H1 (cell line): ENCODE data around the gene DYNC1LI1. TPM values are rescaled to one million over a fixed set of nuclear protein-coding genes. Genes with fewer than 3 reads are reported as not detected.

Experiments used
- CTCF ChIA-PET: fragments of 300-600 bp; sonication (Branson Sonifier 250); formaldehyde crosslinking; loops from one replicate; lab custom pipeline; 2021; ENCODE audit not compliant: partially characterized antibody; lab: Charles Lee
- POLR2A ChIA-PET: fragments of 300-600 bp; sonication (Branson Sonifier 250); formaldehyde crosslinking; loops from one replicate; lab custom pipeline; 2021; ENCODE audit warnings: inconsistent platforms; ENCODE audit not compliant: partially characterized antibody; lab: Charles Lee
- DNase-seq, 2 experiments: peaks; one replicate each; pipeline versions ENCODE4 v3.0.0 to v3.0.0-alpha.2; 2010 to 2022; ENCODE audit warnings: low spot score in 2 of 2, low read depth in 1 of 2, mixed read lengths in 1 of 2
- FAIRE-seq: peaks from 2 replicates; lab custom pipeline; 2011; peaks lifted over from hg19 to GRCh38; lab: Jason Lieb, UNC
- H2AFZ ChIP-seq: 2 replicates; pipeline ENCODE4 v1.8.1; 2012; ENCODE audit warnings: low read length, inconsistent platforms
- H2AK5ac ChIP-seq: 2 replicates; pipeline ENCODE4 v1.6.1; 2013; ENCODE audit warnings: low read depth, low read length
- H2BK120ac ChIP-seq: replicated peaks from 2 replicates; pipeline ENCODE3; 2013; ENCODE audit warnings: low read depth, low read length, inconsistent platforms
- H2BK12ac ChIP-seq: 2 replicates; pipeline ENCODE4 v1.6.1; 2013; ENCODE audit warnings: low read depth, low read length
- H2BK15ac ChIP-seq: 2 replicates; pipeline ENCODE4 v1.6.1; 2013; ENCODE audit warnings: low read length
- H2BK20ac ChIP-seq: 2 replicates; pipeline ENCODE4 v1.6.1; 2013; ENCODE audit warnings: low read length
- H2BK5ac ChIP-seq: 2 replicates; pipeline ENCODE4 v1.6.1; 2013; ENCODE audit warnings: low read depth, low read length
- H3K14ac ChIP-seq: 2 replicates; pipeline ENCODE4 v1.6.1; 2013; ENCODE audit warnings: inconsistent platforms; ENCODE audit not compliant: insufficient read length
- H3K18ac ChIP-seq: 2 replicates; pipeline ENCODE4 v1.6.1; 2013; ENCODE audit warnings: low read length; ENCODE audit errors: extremely low read depth
- H3K23ac ChIP-seq: 2 replicates; pipeline ENCODE4 v1.6.1; 2013; ENCODE audit warnings: inconsistent platforms; ENCODE audit not compliant: insufficient read length
- H3K23me2 ChIP-seq: 2 replicates; pipeline ENCODE4 v1.6.1; 2013; ENCODE audit warnings: low read depth, low read length
- H3K27ac ChIP-seq: 2 replicates; pipeline ENCODE4 v1.6.1; 2011; ENCODE audit warnings: low read depth, low read length, inconsistent platforms
- H3K27me3 ChIP-seq, 4 experiments: replicated peaks in 1 of 4; 1 replicate in 1 of 4; 2 replicates in 3 of 4; pipeline versions ENCODE4 v1.6.1 to v1.8.1; 2011 to 2013; ENCODE audit warnings: low read length in 3 of 4, mild to moderate bottlenecking in 3 of 4, inconsistent platforms in 2 of 4, mixed read lengths in 2 of 4, moderate library complexity in 1 of 4; ENCODE audit not compliant: control insufficient read depth in 3 of 4, insufficient read depth in 3 of 4; ENCODE audit errors: extremely low read depth in 1 of 4
- H3K36me3 ChIP-seq, 4 experiments: 2 replicates each; pipeline versions ENCODE4 v1.6.1 to v1.8.1; 2011 to 2013; ENCODE audit warnings: mild to moderate bottlenecking in 4 of 4, low read length in 3 of 4, moderate library complexity in 2 of 4, control low read depth in 1 of 4, inconsistent platforms in 1 of 4; ENCODE audit not compliant: insufficient read depth in 4 of 4, control insufficient read depth in 2 of 4
- H3K4ac ChIP-seq: replicated peaks from 2 replicates; pipeline ENCODE3; 2013; ENCODE audit warnings: low read length, low read depth, mixed read lengths, inconsistent platforms; ENCODE audit not compliant: insufficient read length
- H3K4me1 ChIP-seq, 4 experiments: replicated peaks in 1 of 4; 1 replicate in 1 of 4; 2 replicates in 3 of 4; pipeline versions ENCODE4 v1.6.1 to v1.8.1; 2011 to 2013; ENCODE audit warnings: low read length in 3 of 4, inconsistent platforms in 2 of 4, mixed read lengths in 1 of 4; ENCODE audit not compliant: insufficient read depth in 4 of 4, control insufficient read depth in 3 of 4
- H3K4me2 ChIP-seq, 2 experiments: 2 replicates each; pipeline versions ENCODE4 v1.6.1 to v1.8.1; 2011 to 2013; ENCODE audit warnings: low read depth in 2 of 2, low read length in 2 of 2, control low read depth in 1 of 2, inconsistent platforms in 1 of 2, mild to moderate bottlenecking in 1 of 2; ENCODE audit not compliant: insufficient read depth in 1 of 2
- H3K4me3 ChIP-seq, 4 experiments: fragments of 200-600, 300-600 bp in 1 of 4; sonication (generic), shearing (Covaris generic), sonication (Bioruptor Twin) in 1 of 4; 2 replicates each; pipeline versions ENCODE4 v1.5.1 to v1.8.1; 2011 to 2016; ENCODE audit warnings: low read length in 4 of 4, low read depth in 3 of 4, control low read depth in 2 of 4, inconsistent platforms in 2 of 4, mild to moderate bottlenecking in 2 of 4, mixed read lengths in 1 of 4, moderate library complexity in 1 of 4; ENCODE audit not compliant: insufficient read depth in 2 of 4; ENCODE audit errors: extremely low read depth in 1 of 4
- H3K56ac ChIP-seq: replicated peaks from 2 replicates; pipeline ENCODE3; 2013; ENCODE audit warnings: low read depth, mild to moderate bottlenecking, mixed read lengths, low read length, inconsistent platforms; ENCODE audit not compliant: insufficient read length
- H3K79me1 ChIP-seq: 2 replicates; pipeline ENCODE4 v1.6.1; 2013; ENCODE audit warnings: low read depth, low read length, control low read depth
- H3K79me2 ChIP-seq, 2 experiments: 2 replicates each; pipeline versions ENCODE4 v1.6.1 to v1.8.1; 2012 to 2013; ENCODE audit warnings: low read length in 2 of 2, mild to moderate bottlenecking in 2 of 2, inconsistent platforms in 1 of 2; ENCODE audit not compliant: insufficient read depth in 2 of 2, control insufficient read depth in 1 of 2
- H3K9ac ChIP-seq, 4 experiments: replicated peaks in 1 of 4; 1 replicate in 1 of 4; 2 replicates in 3 of 4; pipeline versions ENCODE4 v1.6.1 to v1.8.1; 2011 to 2013; ENCODE audit warnings: low read depth in 3 of 4, low read length in 3 of 4, control low read depth in 2 of 4, mild to moderate bottlenecking in 2 of 4, moderate library complexity in 2 of 4, inconsistent platforms in 1 of 4; ENCODE audit errors: extremely low read depth in 1 of 4
- H3K9me3 ChIP-seq, 2 experiments: 2 replicates each; pipeline versions ENCODE4 v1.6.1 to v1.8.1; 2012 to 2013; ENCODE audit warnings: mild to moderate bottlenecking in 2 of 2, moderate library complexity in 2 of 2, control low read depth in 1 of 2, inconsistent platforms in 1 of 2, low read depth in 1 of 2, low read length in 1 of 2, mixed read lengths in 1 of 2; ENCODE audit not compliant: insufficient read depth in 2 of 2
- H4K20me1 ChIP-seq, 2 experiments: replicated peaks in 1 of 2; 2 replicates each; pipeline versions ENCODE3 to v1.8.1; 2011 to 2013; ENCODE audit warnings: inconsistent platforms in 2 of 2, low read length in 2 of 2, mild to moderate bottlenecking in 1 of 2; ENCODE audit not compliant: insufficient read depth in 2 of 2, control insufficient read depth in 1 of 2
- H4K5ac ChIP-seq: 2 replicates; pipeline ENCODE4 v1.6.1; 2013; ENCODE audit warnings: low read length, low read depth, mixed read lengths, inconsistent platforms; ENCODE audit not compliant: insufficient read length
- H4K8ac ChIP-seq: 2 replicates; pipeline ENCODE4 v1.8.0; 2013; ENCODE audit warnings: mild to moderate bottlenecking, moderate library complexity, low read length, inconsistent platforms; ENCODE audit not compliant: insufficient read depth; ENCODE audit errors: extremely low read depth
- H4K91ac ChIP-seq: replicated peaks from 2 replicates; pipeline ENCODE3; 2013; ENCODE audit warnings: low read length, mixed read lengths, inconsistent platforms; ENCODE audit not compliant: insufficient read length
- BCL11A ChIP-seq, 2 experiments: IDR thresholded peaks; one replicate each; pipeline ENCODE4 v1.6.1; 2011; ENCODE audit warnings: low read depth in 2 of 2, low read length in 2 of 2, mild to moderate bottlenecking in 2 of 2
- E2F6 ChIP-seq: IDR thresholded peaks from 2 replicates; pipeline ENCODE4 v1.6.1; 2012; ENCODE audit warnings: inconsistent platforms
- GTF2F1 ChIP-seq: IDR thresholded peaks from 2 replicates; pipeline ENCODE4 v1.6.1; 2012; ENCODE audit warnings: low read depth, low read length, improper control_type of control experiment, borderline replicate concordance
- MAFK ChIP-seq: IDR thresholded peaks from 2 replicates; pipeline ENCODE4 v1.6.1; 2012; ENCODE audit warnings: low read depth, mild to moderate bottlenecking, improper control_type of control experiment, low read length
- PHF8 ChIP-seq: fragments of 200-600 bp; sonication (generic); conservative IDR thresholded peaks from 2 replicates; pipeline ENCODE4 v1.7.1; 2012; ENCODE audit warnings: low read depth, mild to moderate bottlenecking, inconsistent platforms, low read length, moderate library complexity
- POLR2AphosphoS5 ChIP-seq: IDR thresholded peaks from 2 replicates; pipeline ENCODE4 v1.6.1; 2011; ENCODE audit warnings: low read depth, low read length
- RXRA ChIP-seq: IDR thresholded peaks from 2 replicates; pipeline ENCODE4 v1.6.1; 2011; ENCODE audit warnings: low read depth, mild to moderate bottlenecking, low read length, moderate library complexity; ENCODE audit not compliant: insufficient read depth
- SP2 ChIP-seq: IDR thresholded peaks from 2 replicates; pipeline ENCODE4 v1.6.1; 2012; ENCODE audit warnings: mild to moderate bottlenecking, low read length, inconsistent platforms
- TAF7 ChIP-seq: optimal IDR thresholded peaks from 2 replicates; pipeline ENCODE3; 2011; ENCODE audit warnings: low read depth, mild to moderate bottlenecking, inconsistent platforms, low read length, moderate library complexity, borderline replicate concordance
- TEAD4 ChIP-seq: IDR thresholded peaks from 2 replicates; pipeline ENCODE4 v1.6.1; 2012; ENCODE audit warnings: low read depth, low read length, inconsistent platforms, mixed read lengths
- USF2 ChIP-seq: IDR thresholded peaks from 2 replicates; pipeline ENCODE4 v1.6.1; 2011; ENCODE audit warnings: low read length, improper control_type of control experiment
- ZNF274 ChIP-seq: IDR thresholded peaks from 2 replicates; pipeline ENCODE4 v1.7.0; 2012; ENCODE audit warnings: low read length, borderline replicate concordance; ENCODE audit errors: extremely low read depth
- WGBS, 2 experiments: shearing (Covaris generic) in 1 of 2; methylation state at CpG; one replicate each; pipeline versions ENCODE4 v1.1.6 to v1.1.7; 2013 to 2015; ENCODE audit warnings: low lambda C conversion rate in 2 of 2, mixed read lengths in 2 of 2, inconsistent platforms in 1 of 2, low coverage in 1 of 2, missing lambda C conversion rate in 1 of 2; ENCODE audit not compliant: insufficient replicate concordance in 2 of 2, insufficient coverage in 1 of 2, insufficient read length in 1 of 2; ENCODE audit errors: extremely low coverage in 1 of 2, missing lambda C conversion rate in 1 of 2; 5-methylcytosine and 5-hydroxymethylcytosine counted together
- polyA plus RNA-seq, 7 experiments: library from polyadenylated mRNA; depleted of rRNA in 3 of 7; stranded (reverse) in 5 of 7; unstranded in 2 of 7; fragments of >200 nt in 5 of 7; fragments of 200-250 nt in 2 of 7; gene quantifications; 1 replicate in 5 of 7; 2 replicates in 1 of 7; 4 replicates in 1 of 7; pipeline versions ENCODE4 v1.2.1 to v1.2.3, GENCODE V29; 2011 to 2013; ENCODE audit warnings: missing spikeins in 2 of 7, mixed read lengths in 2 of 7
- total RNA-seq: library from RNA; stranded (reverse); fragmentation: NEBNext Ultra II Directional; extraction: Animal tissue kit (Norgen Biotek cat#: 25700); gene quantifications from 2 replicates; pipeline ENCODE4 v1.2.1, GENCODE V29; 2021

DYNC1LI1 gene
- total and polyA plus RNA-seq, 2 of the 8 experiments (the other 6 are each of a cell fraction or from before 2014, with no cell fraction given), result 13.6 to 45.1 TPM

GRCh38 chr3:32556332-32556731 is 14.3 kb downstream of the DYNC1LI1 start:
- peaks cover 12% of the 10 kb centered on the region; the same call in 1 of the 2 replicates for H3K79me1 ChIP-seq
- no peak overlapping the region for H4K5ac ChIP-seq
- peaks cover 5 to 87% of the 10 kb centered on the region in 2 experiments for H3K79me2 ChIP-seq
- no peak overlapping the region for H2BK12ac ChIP-seq
- DNase-seq, result no peak
- H2AK5ac ChIP-seq, result no peak overlapping the region
- no peak for FAIRE-seq
- H2BK120ac ChIP-seq, result no peak overlapping the region
- H3K9ac ChIP-seq, result no peak overlapping the region
- H3K23me2 ChIP-seq, result no peaks in the 10 kb centered on the region
- no peaks in the 10 kb centered on the region for H3K9me3 ChIP-seq
- no peak overlapping the region for H3K14ac ChIP-seq
- H2BK15ac ChIP-seq, result no peak overlapping the region
- H3K4me1 ChIP-seq, result peaks cover 0 to 5% (median 0%) of the 10 kb centered on the region in 4 experiments; a peak in 2 of 7 replicates
- H2BK5ac ChIP-seq, result no peak overlapping the region
- H3K27ac ChIP-seq, result no peak overlapping the region
- ChIA-PET CTCF (interaction anchor here (1.6 kb wide), 1 partner anchor 30 kb away, joined by 4 read pairs; no protein-coding TSS in a partner anchor), POLR2A (interaction anchor here (0.5 to 3.0 kb wide), 2 partner anchors 12 to 14 kb away, joined by 3 to 12 read pairs; partner anchors contain the start of gene DYNC1LI1)
- H3K4me3 ChIP-seq, result no peak overlapping the region
- WGBS, 2 experiments, result 89% methylated on average over 3 of the region's 3 CpGs; no CpG with 5 or more reads in 1 of the 2 experiments
- no peak overlapping the region for H2AFZ ChIP-seq
- H3K4ac ChIP-seq, result no peak overlapping the region
- H3K27me3 ChIP-seq, result no peaks in the 10 kb centered on the region
- no peak overlapping the region for H3K56ac ChIP-seq
- H3K4me2 ChIP-seq, result no peak overlapping the region
- H2BK20ac ChIP-seq, result no peak overlapping the region
- no peak overlapping the region for H3K23ac ChIP-seq
- H3K36me3 ChIP-seq, result 0 out of 8 replicates have a peak, but pooled peaks cover 0 to 2% (median 0%) of the 10 kb centered on the region in 4 experiments
- no peak overlapping the region for H4K8ac ChIP-seq
- H4K91ac ChIP-seq, result no peak overlapping the region
- peaks cover 3 to 8% of the 10 kb centered on the region in 2 experiments for H4K20me1 ChIP-seq
- no peak overlapping the region for H3K18ac ChIP-seq
- TF ChIP-seq RXRA (no peak), E2F6 (no peak), GTF2F1 (no peak), POLR2AphosphoS5 (no peak), MAFK (no peak), USF2 (no peak), TAF7 (no peak), TEAD4 (no peak), PHF8 (no peak), BCL11A (IDR thresholded peaks at IDR 0.05; ENCODE audit: low read depth in 2 of 2, low read length in 2 of 2) (no peak), SP2 (no peak), ZNF274 (no peak)
